ENCODE measurements around the gene STX17. TPM values are rescaled to one million over a fixed set of nuclear protein-coding genes. Genes with fewer than 3 reads are reported as not detected.

Gene STX17
- total and polyA plus RNA-seq, 8 donors, result 4.6 to 44.8 (median 18.0) TPM

- intact Hi-C loops (cut with DNase I; ENCODE audit: low total_unique reads), result no loop called here
- no peak overlapping the region for H3K27ac ChIP-seq
- peaks cover 0 to 8% (median 3%) of the 10 kb centered on the region in 4 donors for H3K4me1 ChIP-seq
- no peaks in the 10 kb centered on the region for H3K27me3 ChIP-seq
- peak; percentile 26 to 29 for DNase-seq
- H3K4me3 ChIP-seq, result no peak overlapping the region
- no peaks in the 10 kb centered on the region for H3K9me3 ChIP-seq
- TF ChIP-seq, protein P1, sequence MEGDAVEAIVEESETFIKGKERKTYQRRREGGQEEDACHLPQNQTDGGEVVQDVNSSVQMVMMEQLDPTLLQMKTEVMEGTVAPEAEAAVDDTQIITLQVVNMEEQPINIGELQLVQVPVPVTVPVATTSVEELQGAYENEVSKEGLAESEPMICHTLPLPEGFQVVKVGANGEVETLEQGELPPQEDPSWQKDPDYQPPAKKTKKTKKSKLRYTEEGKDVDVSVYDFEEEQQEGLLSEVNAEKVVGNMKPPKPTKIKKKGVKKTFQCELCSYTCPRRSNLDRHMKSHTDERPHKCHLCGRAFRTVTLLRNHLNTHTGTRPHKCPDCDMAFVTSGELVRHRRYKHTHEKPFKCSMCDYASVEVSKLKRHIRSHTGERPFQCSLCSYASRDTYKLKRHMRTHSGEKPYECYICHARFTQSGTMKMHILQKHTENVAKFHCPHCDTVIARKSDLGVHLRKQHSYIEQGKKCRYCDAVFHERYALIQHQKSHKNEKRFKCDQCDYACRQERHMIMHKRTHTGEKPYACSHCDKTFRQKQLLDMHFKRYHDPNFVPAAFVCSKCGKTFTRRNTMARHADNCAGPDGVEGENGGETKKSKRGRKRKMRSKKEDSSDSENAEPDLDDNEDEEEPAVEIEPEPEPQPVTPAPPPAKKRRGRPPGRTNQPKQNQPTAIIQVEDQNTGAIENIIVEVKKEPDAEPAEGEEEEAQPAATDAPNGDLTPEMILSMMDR (IDR thresholded peaks at IDR 0.05), result no peak
- no peak for TF ChIP-seq EP300 (IDR thresholded peaks at IDR 0.05)
- TF ChIP-seq POLR2A (IDR thresholded peaks at IDR 0.05), result no peak
- no peak for TF ChIP-seq POLR2AphosphoS5 (IDR thresholded peaks at IDR 0.05)
- H3K36me3 ChIP-seq, result peaks cover 0 to 26% (median 22%) of the 10 kb centered on the region in 4 donors
Observed at GRCh38 chr9:99948896-99949295, 42.4 kb downstream of the STX17 start.

DNA sequence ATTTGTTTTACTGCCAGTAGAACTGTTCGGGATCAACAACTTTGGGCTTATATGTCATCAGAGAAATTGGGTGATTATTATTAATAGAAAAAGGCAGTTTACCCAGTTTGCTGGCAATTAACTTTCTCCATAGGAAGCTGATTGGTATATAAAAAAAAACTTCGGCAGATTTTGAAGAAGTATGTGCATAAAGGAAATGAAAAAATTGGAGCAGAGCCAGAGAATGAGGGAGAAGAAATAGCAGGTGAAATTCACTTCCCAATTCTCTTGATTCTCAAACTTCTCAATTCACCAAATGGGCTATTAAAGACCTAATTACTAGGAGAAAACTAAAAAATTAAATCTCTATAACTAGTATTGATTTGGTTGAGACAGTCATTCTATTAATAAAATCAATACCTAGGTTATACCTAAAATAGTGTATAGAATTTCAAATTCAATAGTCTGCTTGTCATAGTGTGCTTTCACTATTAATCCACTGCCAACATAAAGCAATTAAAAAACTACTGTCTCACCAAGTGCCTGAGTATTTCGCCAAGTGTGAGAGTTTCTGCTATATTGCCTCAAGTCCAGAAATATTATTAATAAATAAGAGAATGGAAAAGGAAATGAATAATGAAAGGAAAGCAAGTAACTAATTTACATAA is 47.5 kb downstream of the STX17 start:
- intact Hi-C loops (cut with DNase I; ENCODE audit: low total_unique reads), result no loop called here
- peaks cover 0 to 4% (median under 1%) of the 10 kb centered on the region in 4 donors for H3K4me1 ChIP-seq
- no peak for DNase-seq
- no peak overlapping the region for H3K27ac ChIP-seq
- no peak overlapping the region for H3K4me3 ChIP-seq
- H3K27me3 ChIP-seq, result no peaks in the 10 kb centered on the region
- WGBS, 5 donors, result 74 to 79% (median 77%) methylated on average over 3 of the region's 3 CpGs
- TF ChIP-seq, protein P1 (IDR thresholded peaks at IDR 0.05), result no peak
- TF ChIP-seq POLR2AphosphoS5 (IDR thresholded peaks at IDR 0.05), result no peak
- no peak for TF ChIP-seq EP300 (IDR thresholded peaks at IDR 0.05)
- no peak for TF ChIP-seq POLR2A (IDR thresholded peaks at IDR 0.05)
- peaks cover 0 to 34% (median 27%) of the 10 kb centered on the region in 4 donors for H3K36me3 ChIP-seq
- no peaks in the 10 kb centered on the region for H3K9me3 ChIP-seq

DNA sequence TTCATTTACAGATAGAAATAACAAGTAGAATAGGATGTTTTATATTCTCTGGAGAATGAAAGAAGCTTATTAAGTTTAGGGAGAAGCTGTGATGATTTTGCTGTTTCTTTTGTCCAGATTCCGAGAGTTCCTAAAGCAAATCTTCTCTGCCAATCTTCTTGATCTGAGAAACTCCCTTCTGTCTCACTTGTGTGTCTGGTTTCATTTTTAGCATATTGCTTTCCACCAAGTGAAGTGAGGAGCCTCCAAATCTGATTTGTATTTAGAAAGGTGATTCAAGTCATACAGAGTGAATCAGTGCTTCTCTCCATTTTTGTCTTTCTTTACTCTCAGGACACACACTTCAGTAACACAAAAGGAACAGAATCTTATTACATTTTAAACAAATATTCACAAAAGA is 48.4 kb downstream of the STX17 start:
- TF ChIP-seq EP300 (IDR thresholded peaks at IDR 0.05), result no peak
- TF ChIP-seq POLR2A (IDR thresholded peaks at IDR 0.05), result no peak
- TF ChIP-seq, protein P1 (IDR thresholded peaks at IDR 0.05), result no peak
- no peak for TF ChIP-seq POLR2AphosphoS5 (IDR thresholded peaks at IDR 0.05)
- Histone ChIP-seq H3K27me3 (no peaks in the 10 kb centered on the region), H3K9me3 (no peaks in the 10 kb centered on the region), H3K36me3 (peaks cover 0 to 38% (median 31%) of the 10 kb centered on the region in 4 donors), H3K4me1 (no peaks in the 10 kb centered on the region), H3K27ac (no peak overlapping the region), H3K4me3 (no peak overlapping the region)
- intact Hi-C loops (cut with DNase I; ENCODE audit: low total_unique reads), result no loop called here
- 82 to 96% (median 89%) methylated on average over 1 of the region's 1 CpG for WGBS, 5 donors
- DNase-seq, result no peak

- no peak for DNase-seq
Observed at GRCh38 chr9:99955606-99956005, 49.2 kb downstream of the STX17 start.

More at GRCh38 chr9:99955606-99956005, 49.2 kb downstream of the STX17 start:
- no peaks in the 10 kb centered on the region for H3K27me3 ChIP-seq
- peaks cover 2 to 46% (median 37%) of the 10 kb centered on the region in 4 donors for H3K36me3 ChIP-seq
- WGBS, 5 donors, result 81 to 90% (median 83%) methylated on average over 4 of the region's 4 CpGs
- no peaks in the 10 kb centered on the region for H3K9me3 ChIP-seq
- H3K27ac ChIP-seq, result no peak overlapping the region
- no peak overlapping the region for H3K4me3 ChIP-seq
- intact Hi-C loops (cut with DNase I; ENCODE audit: low total_unique reads), result no loop called here
- no peaks in the 10 kb centered on the region for H3K4me1 ChIP-seq
- TF ChIP-seq, protein P1 (IDR thresholded peaks at IDR 0.05), result no peak
- TF ChIP-seq POLR2AphosphoS5 (IDR thresholded peaks at IDR 0.05), result no peak
- no peak for TF ChIP-seq EP300 (IDR thresholded peaks at IDR 0.05)
- TF ChIP-seq POLR2A (IDR thresholded peaks at IDR 0.05), result no peak

All from stomach (tissue), 9 donors.